Activated CD8-positive, alpha-beta T cell treated with anti-CD3 and anti-CD28 coated beads for 36 hours (primary cell): Measurements from ENCODE around the gene SPINK8. TPM values are rescaled to one million over a fixed set of nuclear protein-coding genes. Genes with fewer than 3 reads are reported as not detected.

Source experiments
- ATAC-seq: fragments of 200-7000 bp; cut with Tn5 transposase; one replicate; pipeline ENCODE4 v1.10.0; 2021; ENCODE audit warnings: mild to moderate bottlenecking, moderate library complexity
- CTCF ChIA-PET: fragments of 350-600 bp; sonication (Branson Sonifier 250); formaldehyde crosslinking; loops from one replicate; lab custom pipeline; 2021; ENCODE audit warnings: antibody characterized with exemption; lab: Charles Lee
- POLR2A ChIA-PET: fragments of 350-600 bp; sonication (Branson Sonifier 250); formaldehyde crosslinking; loops from one replicate; lab custom pipeline; 2021; ENCODE audit warnings: antibody characterized with exemption; lab: Charles Lee
- DNase-seq: peaks from one replicate; pipeline ENCODE4 v3.0.0-alpha.2; 2020
- H3K27ac Mint-ChIP-seq: one replicate; pipeline ENCODE4 v1.8.0; 2021; ENCODE audit warnings: mild to moderate bottlenecking, mixed read lengths
- H3K27me3 Mint-ChIP-seq: one replicate; pipeline ENCODE4 v1.8.0; 2021; ENCODE audit warnings: mixed read lengths
- H3K36me3 Mint-ChIP-seq: one replicate; pipeline ENCODE4 v1.8.0; 2021; ENCODE audit warnings: low read depth, mixed read lengths
- H3K4me1 Mint-ChIP-seq: one replicate; pipeline ENCODE4 v1.8.0; 2021; ENCODE audit warnings: low read depth, mixed read lengths
- H3K4me3 Mint-ChIP-seq: one replicate; pipeline ENCODE4 v1.8.0; 2021; ENCODE audit warnings: mild to moderate bottlenecking, moderate library complexity, mixed read lengths
- H3K9me3 Mint-ChIP-seq: one replicate; pipeline ENCODE4 v1.8.0; 2021; ENCODE audit warnings: mixed read lengths
- CTCF ChIP-seq: fragments of 200-600 bp; IDR thresholded peaks from one replicate; pipeline ENCODE4 v1.8.0; 2022; ENCODE audit warnings: antibody characterized with exemption, mild to moderate bottlenecking
- intact Hi-C: fragments of 100-400 bp; cut with micrococcal nuclease; formaldehyde crosslinking; loops from one replicate; pipeline ENCODE4 v1.10.0; 2022
- total RNA-seq, 2 experiments: library from RNA; stranded (reverse); gene quantifications; one replicate each; pipeline ENCODE4 v1.2.3, GENCODE V29; 2021

Gene SPINK8
- total RNA-seq, 2 experiments from 2014 or later, result not detected

- no peak overlapping the region for H3K27ac Mint-ChIP-seq
- DNase-seq, result no peak
- H3K9me3 Mint-ChIP-seq, result peaks cover 1% of the 10 kb centered on the region
- no peaks in the 10 kb centered on the region for H3K27me3 Mint-ChIP-seq
- no peak for ATAC-seq
- no peak overlapping the region for H3K4me3 Mint-ChIP-seq
- no peak for TF ChIP-seq CTCF
- H3K36me3 Mint-ChIP-seq, result no peaks in the 10 kb centered on the region
- ChIA-PET POLR2A (interaction anchor here (1.1 kb wide), 1 partner anchor 61 kb away, joined by 3 read pairs; no protein-coding TSS in a partner anchor), CTCF (no interaction called here)
- intact Hi-C loops, result no loop called here
- H3K4me1 Mint-ChIP-seq, result peaks cover 2% of the 10 kb centered on the region
Observed at GRCh38 chr3:48369693-48370332, 36.4 kb upstream of the SPINK8 start.

DNA sequence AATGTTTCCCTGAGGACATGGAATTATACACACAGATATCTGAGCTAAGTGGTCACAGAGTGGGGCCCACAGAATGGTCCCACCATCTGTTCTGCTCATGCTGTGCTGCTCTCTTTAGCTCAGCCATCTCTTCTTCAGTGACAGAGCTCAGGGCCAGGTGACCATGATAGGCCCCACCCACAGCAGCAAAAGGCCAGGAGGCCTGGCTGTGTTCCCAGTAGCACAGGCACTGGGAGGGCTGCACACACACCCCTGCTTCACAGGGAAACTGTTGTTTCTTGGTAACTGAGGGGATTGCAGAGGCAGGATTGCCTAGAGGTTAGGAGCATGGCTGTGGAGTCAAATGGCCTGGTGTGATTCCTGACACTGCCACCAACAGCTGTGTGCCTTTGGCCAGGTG is 33.7 kb upstream of the SPINK8 start:
- peaks cover 1% of the 10 kb centered on the region for H3K36me3 Mint-ChIP-seq
- peaks cover 2% of the 10 kb centered on the region for H3K4me1 Mint-ChIP-seq
- peaks cover 4% of the 10 kb centered on the region for H3K9me3 Mint-ChIP-seq
- ATAC-seq (peak; percentile 37), DNase-seq (no peak)
- TF ChIP-seq CTCF, result no peak
- H3K27me3 Mint-ChIP-seq, result no peaks in the 10 kb centered on the region
- intact Hi-C loops, result no loop called here
- ChIA-PET CTCF (interaction anchor here (0.8 to 2.3 kb wide), 5 partner anchors 10 to 98 kb away, joined by 3 to 5 read pairs (median 4); no protein-coding TSS in a partner anchor), POLR2A (interaction anchor here (1.2 kb wide), 1 partner anchor 76 kb away, joined by 3 read pairs; no protein-coding TSS in a partner anchor)
- H3K4me3 Mint-ChIP-seq, result no peak overlapping the region
- no peak overlapping the region for H3K27ac Mint-ChIP-seq

- Mint-ChIP-seq H3K36me3 (peaks cover 4% of the 10 kb centered on the region), H3K4me3 (no peak overlapping the region), H3K9me3 (peaks cover 7% of the 10 kb centered on the region), H3K4me1 (peaks cover 2% of the 10 kb centered on the region), H3K27ac (no peak overlapping the region), H3K27me3 (no peaks in the 10 kb centered on the region)
- ATAC-seq, result no peak
- ChIA-PET POLR2A (interaction anchor here (0.6 kb wide), 1 partner anchor 428 kb away, joined by 3 read pairs; no protein-coding TSS in a partner anchor), CTCF (no interaction called here)
- TF ChIP-seq CTCF, result no peak
- intact Hi-C loops, result no loop called here
- no peak for DNase-seq
Observed at GRCh38 chr3:48364840-48365239, 31.4 kb upstream of the SPINK8 start.

- ATAC-seq (no peak), DNase-seq (no peak)
- POLR2A ChIA-PET, result no interaction called here
- Mint-ChIP-seq H3K4me3 (no peak overlapping the region), H3K9me3 (peaks cover 7% of the 10 kb centered on the region), H3K36me3 (peaks cover 4% of the 10 kb centered on the region), H3K4me1 (no peaks in the 10 kb centered on the region), H3K27ac (no peak overlapping the region), H3K27me3 (no peaks in the 10 kb centered on the region)
- CTCF ChIA-PET, result no interaction called here
- no peak for TF ChIP-seq CTCF
- intact Hi-C loops, result no loop called here
Observed at GRCh38 chr3:48361928-48362327, 28.5 kb upstream of the SPINK8 start.

DNA sequence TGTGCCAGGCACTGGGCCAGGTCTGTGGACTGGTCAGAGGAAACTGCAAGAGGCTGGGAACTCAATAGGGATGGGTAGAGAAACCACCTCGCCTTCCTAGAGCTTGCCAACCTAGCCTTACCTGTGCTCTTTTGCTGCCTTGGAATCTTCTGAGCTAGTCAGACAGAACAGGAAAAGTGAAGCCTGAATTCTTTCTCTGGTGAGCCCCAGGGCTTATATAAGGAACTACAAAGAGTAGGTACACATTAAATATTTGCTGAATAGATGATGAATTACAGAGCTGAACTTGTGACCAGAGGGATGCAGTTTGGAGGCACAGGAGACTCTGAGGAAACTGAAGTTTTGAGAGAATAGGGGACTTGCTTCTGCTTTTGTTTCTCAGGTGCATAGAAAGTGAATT is 23.0 kb upstream of the SPINK8 start:
- peaks cover 14% of the 10 kb centered on the region for H3K27me3 Mint-ChIP-seq
- no peak overlapping the region for H3K4me3 Mint-ChIP-seq
- intact Hi-C loops, result no loop called here
- TF ChIP-seq CTCF, result no peak
- ChIA-PET CTCF (interaction anchor here (0.8 to 1.4 kb wide), 2 partner anchors 10 to 45 kb away, joined by 3 to 4 read pairs; no protein-coding TSS in a partner anchor), POLR2A (no interaction called here)
- H3K4me1 Mint-ChIP-seq, result no peaks in the 10 kb centered on the region
- no peaks in the 10 kb centered on the region for H3K9me3 Mint-ChIP-seq
- no peak for ATAC-seq
- no peak overlapping the region for H3K27ac Mint-ChIP-seq
- DNase-seq, result no peak
- H3K36me3 Mint-ChIP-seq, result no peaks in the 10 kb centered on the region
